K562 (cell line): ENCODE data around the gene ANKRD34A. TPM values are rescaled to one million over a fixed set of nuclear protein-coding genes. Genes with fewer than 3 reads are reported as not detected.
A peak's percentile ranks its signal among the peaks of the same experiment; 100 is the strongest.

Experiments used
- CHAMP1 ChIP-seq: fragments of 450-650 bp; IDR thresholded peaks from 2 replicates; pipeline ENCODE4 v1.6.1; 2016; ENCODE audit warnings: mild to moderate bottlenecking
- FOXA1 ChIP-seq: fragments of 450-650 bp; IDR thresholded peaks from 2 replicates; pipeline ENCODE4 v1.6.1; 2016; ENCODE audit warnings: mild to moderate bottlenecking, borderline replicate concordance
- ILF3 ChIP-seq: fragments of 450-650 bp; IDR thresholded peaks from 2 replicates; pipeline ENCODE4 v1.6.1; 2018; ENCODE audit warnings: antibody characterized with exemption, mild to moderate bottlenecking, moderate library complexity, borderline replicate concordance
- IRF2 ChIP-seq: sonication (generic); formaldehyde crosslinking; IDR thresholded peaks from 2 replicates; pipeline ENCODE4 v1.8.1; 2022; ENCODE audit warnings: mild to moderate bottlenecking, missing genetic modification reagents
- KDM5B ChIP-seq: fragments of 200-600 bp; sonication (generic); IDR thresholded peaks from 2 replicates; pipeline ENCODE4 v1.6.1; 2012; ENCODE audit warnings: low read depth, mild to moderate bottlenecking, moderate library complexity, low read length, control low read depth, inconsistent platforms; ENCODE audit not compliant: insufficient replicate concordance
- MAFK ChIP-seq: IDR thresholded peaks from 2 replicates; pipeline ENCODE4 v1.6.1; 2011; ENCODE audit warnings: low read length, improper control_type of control experiment
- MCM3 ChIP-seq: fragments of 450-650 bp; IDR thresholded peaks from 2 replicates; pipeline ENCODE4 v1.6.1; 2016
- PCBP2 ChIP-seq: fragments of 200-400 bp; formaldehyde crosslinking; IDR thresholded peaks from 2 replicates; pipeline ENCODE4 v1.6.1; 2018; ENCODE audit warnings: low read length, low read depth, mild to moderate bottlenecking, moderate library complexity; ENCODE audit not compliant: poor library complexity, severe bottlenecking
- RBM15 ChIP-seq: fragments of 200-400 bp; formaldehyde crosslinking; IDR thresholded peaks from 2 replicates; pipeline ENCODE4 v1.6.1; 2018; ENCODE audit warnings: mild to moderate bottlenecking, low read length, moderate library complexity; ENCODE audit not compliant: insufficient read depth
- SFPQ ChIP-seq: fragments of 200-400 bp; formaldehyde crosslinking; IDR thresholded peaks from 2 replicates; pipeline ENCODE4 v1.6.1; 2017; ENCODE audit warnings: mild to moderate bottlenecking, low read depth, low read length, moderate library complexity
- SMARCC2 ChIP-seq: fragments of 450-650 bp; IDR thresholded peaks from 2 replicates; pipeline ENCODE4 v1.6.1; 2017; ENCODE audit warnings: antibody characterized with exemption, moderate library complexity, mild to moderate bottlenecking, low read depth
- SNIP1 ChIP-seq: fragments of 450-650 bp; IDR thresholded peaks from 2 replicates; pipeline ENCODE4 v1.7.1; 2017; ENCODE audit warnings: low read depth, mild to moderate bottlenecking
- THAP12 ChIP-seq: fragments of 250-450 bp; sonication (Bioruptor Pico); IDR thresholded peaks from 2 replicates; pipeline ENCODE4 v1.9.0; 2021; ENCODE audit warnings: mild to moderate bottlenecking, inconsistent platforms
- YBX1 ChIP-seq: fragments of 450-650 bp; IDR thresholded peaks from 2 replicates; pipeline ENCODE4 v1.7.1; 2016; ENCODE audit warnings: mild to moderate bottlenecking
- ZC3H11A ChIP-seq: IDR thresholded peaks from 2 replicates; pipeline ENCODE4 v1.6.1; 2012; ENCODE audit warnings: low read depth, low read length, improper control_type of control experiment
- ZNF124 ChIP-seq: sonication (generic); formaldehyde crosslinking; IDR thresholded peaks from 2 replicates; pipeline ENCODE4 v1.8.1; 2022; ENCODE audit warnings: missing genetic modification reagents
- ZNF165 ChIP-seq: fragments of 250-450 bp; sonication (Bioruptor Pico); IDR thresholded peaks from 2 replicates; pipeline ENCODE4 v1.4.0; 2020; ENCODE audit warnings: borderline replicate concordance
- ZNF449 ChIP-seq: fragments of 250-450 bp; sonication (Bioruptor Pico); IDR thresholded peaks from 2 replicates; pipeline ENCODE4 v1.8.0; 2022; ENCODE audit warnings: moderate library complexity, mild to moderate bottlenecking, inconsistent platforms
- polyA plus RNA-seq, 8 experiments: library from polyadenylated mRNA; depleted of rRNA in 4 of 8; stranded (reverse) in 5 of 8; unstranded in 3 of 8; fragments of >200 nt; fragmentation: Nextera tagmentation in 2 of 8; fragmentation: Illumina TruSeq in 1 of 8; extraction: Ambion mirVana in 2 of 8; extraction: Trizol in 1 of 8; gene quantifications; 2 replicates each; pipeline versions ENCODE4 v1.2.1 to v1.2.3, GENCODE V29; 2011 to 2014; ENCODE audit warnings: inconsistent platforms in 1 of 8, missing spikeins in 1 of 8
- total RNA-seq, 7 experiments: library from RNA; depleted of rRNA in 6 of 7; stranded (reverse); fragments of >200 nt in 6 of 7; fragmentation: Illumina TruSeq in 2 of 7; extraction: Trizol in 2 of 7; gene quantifications; 2 replicates each; pipeline versions ENCODE4 v1.2.1 to v1.2.3, GENCODE V29; 2011 to 2021; ENCODE audit warnings: low replicate concordance in 1 of 7

Gene ANKRD34A
- total and polyA plus RNA-seq, 9 of the 15 experiments (the other 6 are each of a cell fraction or from before 2014, with no cell fraction given): 0.06 to 1.6 (median 0.43) TPM

- no peak for TF ChIP-seq SFPQ
- TF ChIP-seq MAFK: no peak
- no peak for TF ChIP-seq PCBP2
- no peak for TF ChIP-seq ZNF449
- peak; percentile 44; the same call in 1 of the 2 replicates for TF ChIP-seq THAP12 (CRISPR knock-in tag)
- no peak for TF ChIP-seq ZNF165 (CRISPR knock-in tag)
- TF ChIP-seq SMARCC2: no peak
- TF ChIP-seq ILF3: peak; percentile 98
- no peak for TF ChIP-seq ZNF124
- TF ChIP-seq MCM3: no peak
- TF ChIP-seq YBX1: no peak
- TF ChIP-seq SNIP1: no peak
- no peak for TF ChIP-seq RBM15
- TF ChIP-seq IRF2 (CRISPR knock-in tag): no peak
- TF ChIP-seq ZC3H11A: no peak
- TF ChIP-seq KDM5B: peak; percentile 92
- no peak for TF ChIP-seq CHAMP1
- no peak for TF ChIP-seq FOXA1
These were observed 27.5 kb upstream of the ANKRD34A start (continued) for GRCh38 chr1:145991735-145992412.
